Measurements from ENCODE around the gene PAWR.
"Not testable (repeated sequence)": the region's sequence is repeated elsewhere in the genome, so short reads cannot be mapped to it uniquely, and the experiment has no call there.

PAWR gene

GRCh38 chr12:79650440-79650839, 40.3 kb downstream of the PAWR start:
- in situ Hi-C loops (cut with MboI; ENCODE audit: low sequenced_read_pairs): no loop called here

GRCh38 chr12:79648881-79649280, 41.9 kb downstream of the PAWR start:
- in situ Hi-C loops (cut with MboI; ENCODE audit: low sequenced_read_pairs): no loop called here

GRCh38 chr12:79646843-79647242, 43.9 kb downstream of the PAWR start:
- in situ Hi-C loops (cut with MboI; ENCODE audit: low sequenced_read_pairs): not testable (repeated sequence)

- in situ Hi-C loops (cut with MboI; ENCODE audit: low sequenced_read_pairs): no loop called here
These were observed 45.5 kb downstream of the PAWR start for GRCh38 chr12:79645235-79645630.

GRCh38 chr12:79644274-79645234, 46.2 kb downstream of the PAWR start:
- in situ Hi-C loops (cut with MboI; ENCODE audit: low sequenced_read_pairs): no loop called here

- in situ Hi-C loops (cut with MboI; ENCODE audit: low sequenced_read_pairs): no loop called here
These were observed 46.9 kb downstream of the PAWR start for GRCh38 chr12:79643821-79644220.

- in situ Hi-C loops (cut with MboI; ENCODE audit: low sequenced_read_pairs): no loop called here
These were observed 52.3 kb downstream of the PAWR start for GRCh38 chr12:79638490-79638889.

- in situ Hi-C loops (cut with MboI; ENCODE audit: low sequenced_read_pairs): no loop called here
These were observed 53.7 kb downstream of the PAWR start for GRCh38 chr12:79637093-79637492.

- in situ Hi-C loops (cut with MboI; ENCODE audit: low sequenced_read_pairs): no loop called here
These were observed 55.1 kb downstream of the PAWR start for GRCh38 chr12:79635676-79636075.

- in situ Hi-C loops (cut with MboI; ENCODE audit: low sequenced_read_pairs): no loop called here
These were observed 55.8 kb downstream of the PAWR start for GRCh38 chr12:79634957-79635471.

GRCh38 chr12:79629561-79629960, 61.2 kb downstream of the PAWR start:
- in situ Hi-C loops (cut with MboI; ENCODE audit: low sequenced_read_pairs): no loop called here

- in situ Hi-C loops (cut with MboI; ENCODE audit: low sequenced_read_pairs): not testable (repeated sequence)
These were observed 64.0 kb downstream of the PAWR start for GRCh38 chr12:79626735-79627134.

GRCh38 chr12:79624378-79624777, 66.4 kb downstream of the PAWR start:
- in situ Hi-C loops (cut with MboI; ENCODE audit: low sequenced_read_pairs): no loop called here

- in situ Hi-C loops (cut with MboI; ENCODE audit: low sequenced_read_pairs): no loop called here
These were observed 70.7 kb downstream of the PAWR start for GRCh38 chr12:79619872-79620562.

GRCh38 chr12:79618848-79619404, 71.8 kb downstream of the PAWR start:
- in situ Hi-C loops (cut with MboI; ENCODE audit: low sequenced_read_pairs): no loop called here

GRCh38 chr12:79617696-79618095, 73.1 kb downstream of the PAWR start:
- in situ Hi-C loops (cut with MboI; ENCODE audit: low sequenced_read_pairs): no loop called here

- in situ Hi-C loops (cut with MboI; ENCODE audit: low sequenced_read_pairs): no loop called here
These were observed 74.9 kb downstream of the PAWR start for GRCh38 chr12:79615596-79616560.

GRCh38 chr12:79614730-79615129, 76.0 kb downstream of the PAWR start:
- in situ Hi-C loops (cut with MboI; ENCODE audit: low sequenced_read_pairs): no loop called here

- in situ Hi-C loops (cut with MboI; ENCODE audit: low sequenced_read_pairs): no loop called here
These were observed 88.9 kb downstream of the PAWR start for GRCh38 chr12:79601908-79602307.

GRCh38 chr12:79597910-79598309, 92.9 kb downstream of the PAWR start:
- in situ Hi-C loops (cut with MboI; ENCODE audit: low sequenced_read_pairs): no loop called here
